ES-I3 (cell line): Measurements from ENCODE around the gene NT5DC3.

ENCODE experiments used
- H3K36me3 ChIP-seq: 2 replicates; pipeline ENCODE4 v1.6.1; 2013; ENCODE audit warnings: mild to moderate bottlenecking, low read length, control low read depth, moderate library complexity; ENCODE audit not compliant: insufficient read depth
- H3K4me1 ChIP-seq: 2 replicates; pipeline ENCODE4 v1.6.1; 2013; ENCODE audit warnings: mild to moderate bottlenecking, control low read depth, low read length; ENCODE audit not compliant: insufficient read depth
- H3K9ac ChIP-seq: 2 replicates; pipeline ENCODE4 v1.6.1; 2013; ENCODE audit warnings: low read depth, mild to moderate bottlenecking, low read length, moderate library complexity
- H3K9me3 ChIP-seq: 2 replicates; pipeline ENCODE4 v1.6.1; 2013; ENCODE audit warnings: mild to moderate bottlenecking, low read length, moderate library complexity; ENCODE audit not compliant: control insufficient read depth, insufficient read depth

Gene NT5DC3

GRCh38 chr12:103802586-103802886 is 38.5 kb downstream of the NT5DC3 start:
- Histone ChIP-seq H3K36me3 (no peaks in the 10 kb centered on the region), H3K9ac (no peak overlapping the region), H3K9me3 (no peaks in the 10 kb centered on the region), H3K4me1 (peaks cover 6% of the 10 kb centered on the region; the same call in 1 of the 2 replicates)

GRCh38 chr12:103801709-103802585 is 39.1 kb downstream of the NT5DC3 start:
- no peaks in the 10 kb centered on the region for H3K36me3 ChIP-seq
- H3K4me1 ChIP-seq = peaks cover 6% of the 10 kb centered on the region; the same call in 1 of the 2 replicates
- H3K9ac ChIP-seq = no peak overlapping the region
- no peaks in the 10 kb centered on the region for H3K9me3 ChIP-seq

- H3K4me1 ChIP-seq = peaks cover 2% of the 10 kb centered on the region; the same call in 1 of the 2 replicates
- H3K9me3 ChIP-seq = no peaks in the 10 kb centered on the region
- no peak overlapping the region for H3K9ac ChIP-seq
- no peaks in the 10 kb centered on the region for H3K36me3 ChIP-seq
Measured at GRCh38 chr12:103799857-103800771, 40.9 kb downstream of the NT5DC3 start.

- H3K9ac ChIP-seq = no peak overlapping the region
- no peaks in the 10 kb centered on the region for H3K4me1 ChIP-seq
- H3K36me3 ChIP-seq = no peaks in the 10 kb centered on the region
- H3K9me3 ChIP-seq = no peaks in the 10 kb centered on the region
Measured at GRCh38 chr12:103799504-103799856, 41.6 kb downstream of the NT5DC3 start.

- Histone ChIP-seq H3K36me3 (peaks cover 4% of the 10 kb centered on the region), H3K4me1 (no peaks in the 10 kb centered on the region), H3K9me3 (no peaks in the 10 kb centered on the region)
Measured at GRCh38 chr12:103798586-103798985, 42.4 kb downstream of the NT5DC3 start.

GRCh38 chr12:103794309-103795213 is 46.5 kb downstream of the NT5DC3 start:
- H3K36me3 ChIP-seq = peaks cover 4% of the 10 kb centered on the region
- no peak overlapping the region for H3K9ac ChIP-seq
- no peaks in the 10 kb centered on the region; the same call in 1 of the 2 replicates for H3K9me3 ChIP-seq
- no peaks in the 10 kb centered on the region for H3K4me1 ChIP-seq

More at GRCh38 chr12:103798586-103798985, 42.4 kb downstream of the NT5DC3 start:
- no peak overlapping the region for H3K9ac ChIP-seq

GRCh38 chr12:103793512-103794045 is 47.5 kb downstream of the NT5DC3 start:
- H3K36me3 ChIP-seq = peaks cover 4% of the 10 kb centered on the region
- no peak overlapping the region for H3K9ac ChIP-seq
- no peaks in the 10 kb centered on the region; the same call in 1 of the 2 replicates for H3K9me3 ChIP-seq
- no peaks in the 10 kb centered on the region for H3K4me1 ChIP-seq

- H3K9ac ChIP-seq = no peak overlapping the region
- no peaks in the 10 kb centered on the region for H3K4me1 ChIP-seq
Measured at GRCh38 chr12:103793046-103793445, 48.0 kb downstream of the NT5DC3 start.

GRCh38 chr12:103791350-103791920 is 49.6 kb downstream of the NT5DC3 start:
- peaks cover 4% of the 10 kb centered on the region for H3K36me3 ChIP-seq
- H3K9me3 ChIP-seq = no peaks in the 10 kb centered on the region; the same call in 1 of the 2 replicates
- H3K9ac ChIP-seq = no peak overlapping the region
- no peaks in the 10 kb centered on the region for H3K4me1 ChIP-seq

More at GRCh38 chr12:103793046-103793445, 48.0 kb downstream of the NT5DC3 start:
- Histone ChIP-seq H3K36me3 (peaks cover 4% of the 10 kb centered on the region), H3K9me3 (no peaks in the 10 kb centered on the region; the same call in 1 of the 2 replicates)

- H3K9ac ChIP-seq = no peak overlapping the region
- no peaks in the 10 kb centered on the region for H3K4me1 ChIP-seq
- no peaks in the 10 kb centered on the region for H3K9me3 ChIP-seq
- peaks cover 3% of the 10 kb centered on the region; the same call in 1 of the 2 replicates for H3K36me3 ChIP-seq
Measured at GRCh38 chr12:103786201-103786600, 54.8 kb downstream of the NT5DC3 start.

GRCh38 chr12:103785243-103786031 is 55.6 kb downstream of the NT5DC3 start:
- H3K36me3 ChIP-seq = peaks cover 3% of the 10 kb centered on the region; the same call in 1 of the 2 replicates
- H3K9ac ChIP-seq = no peak overlapping the region
- H3K9me3 ChIP-seq = no peaks in the 10 kb centered on the region
- H3K4me1 ChIP-seq = no peaks in the 10 kb centered on the region

- Histone ChIP-seq H3K36me3 (peaks cover 3% of the 10 kb centered on the region; the same call in 1 of the 2 replicates), H3K9me3 (no peaks in the 10 kb centered on the region), H3K9ac (no peak overlapping the region), H3K4me1 (peaks cover 5% of the 10 kb centered on the region)
Measured at GRCh38 chr12:103783744-103784664, 57.0 kb downstream of the NT5DC3 start.
